ENCODE measurements around the gene CDK5RAP1.
"Not testable (repeated sequence)": the region's sequence is repeated elsewhere in the genome, so short reads cannot be mapped to it uniquely, and the experiment has no call there.

Gene CDK5RAP1

DNA sequence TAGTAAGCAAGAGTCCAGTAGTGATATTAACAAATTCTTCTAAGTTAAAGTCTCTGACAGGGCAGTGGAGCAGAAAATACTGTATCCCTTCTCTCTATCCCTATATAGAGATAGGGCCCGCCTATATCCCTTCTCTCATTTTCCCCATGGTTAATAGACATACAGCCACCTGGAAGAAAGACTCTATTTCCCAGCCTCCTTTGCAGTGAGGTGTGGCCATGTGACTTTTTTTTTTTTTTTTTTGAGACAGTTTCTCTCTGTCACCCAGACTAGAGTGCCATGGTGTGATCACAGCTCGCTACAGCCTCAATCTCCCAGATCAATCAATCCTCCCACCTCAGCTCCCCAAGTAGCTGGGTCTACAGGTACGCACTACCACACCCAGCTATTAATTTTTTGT, 16.7 kb upstream of the CDK5RAP1 start:
- DNase-seq: no peak

DNA sequence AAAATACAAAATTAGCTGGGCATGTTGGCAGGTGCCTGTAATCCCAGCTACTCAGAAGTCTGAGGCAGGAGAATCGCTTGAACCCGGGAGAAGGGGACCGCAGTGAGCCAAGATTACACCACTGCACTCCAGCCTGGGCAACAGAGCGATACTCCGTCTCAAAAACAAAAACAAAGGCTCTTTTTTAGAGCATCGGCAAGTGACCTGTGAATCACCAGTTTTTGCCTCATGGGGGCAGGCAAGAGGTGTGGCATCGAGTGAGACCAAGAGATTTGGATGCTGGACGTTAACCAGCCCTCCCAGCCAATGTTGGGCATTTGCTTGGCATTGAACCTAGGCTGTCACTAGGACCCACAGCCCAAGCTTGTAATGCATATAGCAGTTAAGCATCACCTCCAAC, 14.6 kb upstream of the CDK5RAP1 start:
- no peak for DNase-seq

DNA sequence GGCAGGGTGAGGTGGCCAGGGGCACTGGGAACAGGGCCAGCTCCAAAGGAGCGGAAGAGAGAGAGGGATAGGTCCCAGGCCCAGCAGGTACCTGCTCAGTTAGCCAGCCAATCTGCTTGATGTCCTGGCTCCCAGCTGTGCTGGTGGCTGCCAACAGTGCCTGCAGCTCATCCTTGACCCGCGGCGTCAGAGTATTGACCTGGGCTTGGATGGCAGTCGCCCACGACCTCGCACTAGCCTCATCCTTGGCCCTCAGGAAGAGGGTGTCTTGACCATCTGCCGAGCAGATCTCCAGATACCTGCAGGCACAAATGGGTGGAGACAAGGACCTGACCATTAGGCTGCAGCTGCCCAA, 11.1 kb upstream of the CDK5RAP1 start:
- DNase-seq: no peak

DNA sequence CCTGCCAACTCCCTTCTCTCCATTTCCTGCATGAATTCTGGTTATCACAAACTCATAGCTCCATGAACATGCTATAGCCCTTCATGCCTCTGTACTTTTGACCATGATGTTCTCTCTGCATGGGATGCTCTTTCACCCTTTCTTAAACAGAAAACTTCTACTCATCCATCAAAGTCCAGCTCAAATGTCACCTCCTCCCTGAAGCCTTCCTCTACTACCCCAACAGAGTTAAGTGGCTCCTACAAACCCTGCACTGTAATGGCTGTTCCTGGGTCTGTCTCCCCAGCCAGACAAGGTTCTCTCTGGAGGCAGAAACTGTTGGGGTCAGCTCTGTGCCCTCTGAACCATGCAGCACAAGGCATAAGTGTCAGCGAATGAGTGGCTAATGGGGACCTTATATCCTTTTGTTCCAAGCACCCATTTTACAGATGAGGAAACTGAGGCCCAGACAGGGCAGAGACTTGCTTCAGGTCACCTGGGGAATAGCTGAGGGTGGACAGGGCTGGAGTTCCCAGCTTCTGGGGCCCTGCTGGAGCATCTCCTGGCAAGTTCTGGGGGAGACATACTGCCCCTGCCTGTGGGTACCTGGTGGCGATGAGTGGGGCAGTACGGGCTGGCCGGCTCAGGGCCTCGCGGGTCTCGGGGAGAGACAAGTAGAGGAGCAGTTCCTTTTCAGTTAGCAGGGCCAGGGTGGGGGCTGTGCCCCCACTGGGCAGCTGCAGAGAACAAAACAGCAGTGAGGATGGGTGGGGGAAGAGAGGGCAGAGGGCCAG, 10.6 kb upstream of the CDK5RAP1 start:
- no peak for DNase-seq

DNA sequence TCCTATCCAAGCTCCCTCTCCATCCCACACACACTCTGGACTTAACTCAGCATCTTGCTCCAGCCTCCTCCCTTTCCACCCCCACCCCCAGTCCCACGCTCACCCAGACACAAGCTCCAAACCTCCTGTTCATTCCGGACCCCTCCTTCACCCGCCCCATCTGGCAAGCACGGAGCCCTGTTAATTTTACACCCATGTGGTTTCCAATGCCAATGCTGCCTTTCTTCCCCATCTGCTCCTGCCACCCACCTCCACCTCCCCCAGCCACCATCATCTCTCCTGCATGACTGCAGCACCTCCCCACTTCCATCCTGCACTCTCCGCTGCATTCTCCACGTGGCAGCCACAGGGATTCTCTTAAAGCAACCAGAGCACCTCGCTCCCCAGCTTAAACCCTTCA, 9.9 kb upstream of the CDK5RAP1 start:
- no peak for DNase-seq

DNA sequence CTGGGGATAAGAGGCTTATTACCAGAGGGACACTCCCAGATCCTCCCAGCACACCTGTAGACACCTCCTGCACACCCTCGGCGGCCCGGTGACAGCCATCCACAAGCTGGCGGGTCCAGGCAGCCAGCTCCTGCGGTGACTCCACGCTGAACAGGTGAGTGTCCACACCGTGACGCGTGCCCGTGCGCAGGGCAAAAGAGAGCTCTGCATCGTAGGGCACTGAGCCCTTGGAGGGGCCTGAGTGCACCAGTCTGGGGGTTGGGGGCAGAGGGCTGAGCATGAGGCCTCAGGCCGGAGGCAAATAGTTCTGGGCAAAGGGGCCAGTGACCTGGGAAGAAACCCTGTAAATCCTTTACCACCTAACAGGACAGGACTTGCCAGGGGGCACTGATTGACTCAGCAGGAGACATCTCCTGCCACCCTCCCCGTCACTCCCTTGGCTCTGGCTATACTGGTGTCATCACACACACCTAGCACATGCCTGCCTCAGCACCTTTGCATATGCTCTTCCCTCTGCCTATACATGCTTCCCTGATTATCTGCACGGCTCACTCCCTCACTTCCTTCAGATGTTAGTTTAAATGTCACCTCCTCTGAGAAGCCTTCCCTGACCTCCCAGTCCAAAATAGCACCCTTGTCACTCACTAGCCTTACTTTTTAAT, 8.9 kb upstream of the CDK5RAP1 start:
- DNase-seq: no peak

DNA sequence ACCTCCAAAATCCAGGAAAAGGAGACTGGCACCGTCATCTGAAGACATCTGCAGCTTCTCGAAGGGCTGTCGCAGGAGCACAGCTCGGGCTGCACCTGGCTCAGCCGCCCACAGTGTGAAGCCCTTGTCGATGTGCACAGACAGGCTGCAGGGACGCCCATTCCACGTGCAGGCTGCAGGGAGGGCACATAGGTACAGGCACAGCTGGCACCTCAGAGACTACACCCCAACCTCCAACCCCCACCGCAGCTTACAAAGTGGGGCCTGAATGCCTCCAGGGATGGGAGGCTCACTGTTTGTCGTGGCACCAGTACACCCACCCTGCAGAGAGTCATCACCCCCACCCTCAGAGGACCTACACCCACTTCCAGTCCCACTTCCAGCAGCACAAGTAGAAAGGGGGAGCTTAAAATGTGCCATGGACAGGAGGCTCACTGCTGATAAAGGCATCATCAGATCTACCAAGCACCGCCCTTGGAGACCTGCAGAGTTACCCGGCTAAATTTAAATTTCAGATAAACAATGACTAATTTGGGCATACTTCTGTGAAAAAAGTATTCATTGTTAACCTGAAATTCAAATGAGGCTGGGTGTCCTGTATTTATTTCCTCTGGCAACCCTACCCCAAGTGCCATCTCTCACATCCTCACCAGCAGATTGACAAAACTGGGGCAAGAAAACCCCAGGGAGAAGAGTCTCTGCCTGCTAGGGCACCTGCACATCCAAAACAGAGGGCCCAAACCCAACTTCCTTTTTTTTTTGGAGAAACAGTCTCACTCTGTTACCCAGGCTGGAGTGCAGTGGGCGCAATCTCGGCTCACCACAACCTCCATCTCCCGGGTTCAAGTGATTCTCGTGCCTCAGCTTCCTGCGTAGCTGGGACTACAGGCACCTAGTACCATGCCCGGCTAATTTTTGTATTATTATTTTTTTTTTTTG, 7.7 kb upstream of the CDK5RAP1 start:
- no peak for DNase-seq

DNA sequence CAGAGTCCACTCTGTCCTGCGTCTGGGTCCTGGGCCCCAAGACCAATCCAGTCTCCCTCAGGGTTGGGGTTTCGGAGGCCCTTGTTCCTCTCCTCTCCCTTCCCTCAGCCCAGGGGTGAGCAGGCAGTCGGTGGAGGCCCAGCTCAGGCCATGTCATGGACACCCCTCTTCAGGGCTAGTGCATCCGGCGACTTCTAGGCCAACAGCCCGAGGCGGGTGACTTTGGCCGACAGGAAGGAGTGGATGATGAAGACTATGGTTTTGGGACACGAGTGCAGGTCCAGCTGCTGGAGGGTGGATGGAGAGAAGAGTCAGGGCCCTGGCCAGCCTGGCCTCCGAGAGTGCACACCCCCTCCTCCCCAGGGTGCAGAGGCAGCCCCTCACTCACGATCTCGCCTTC, 7.0 kb upstream of the CDK5RAP1 start:
- no peak for DNase-seq

DNA sequence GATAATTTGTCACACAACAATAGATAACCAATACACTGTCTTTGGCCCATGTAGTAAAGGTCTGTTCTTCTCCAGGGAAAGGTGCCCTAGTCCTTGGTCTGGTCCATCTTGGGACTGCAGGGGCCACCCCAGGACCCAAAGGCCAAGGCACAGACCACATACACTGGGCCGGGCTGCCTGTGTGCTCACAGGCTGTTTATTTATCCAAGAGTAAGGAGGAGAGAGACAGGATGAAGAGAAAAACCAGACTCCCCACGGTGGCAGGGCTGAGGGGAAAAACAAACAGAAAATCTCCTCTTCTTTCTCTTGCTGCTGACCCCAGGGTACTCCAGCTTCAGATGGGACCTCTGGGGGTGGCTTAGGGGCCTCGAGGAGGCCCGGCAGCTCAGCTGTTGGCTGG, 6.5 kb upstream of the CDK5RAP1 start:
- no peak for DNase-seq

DNA sequence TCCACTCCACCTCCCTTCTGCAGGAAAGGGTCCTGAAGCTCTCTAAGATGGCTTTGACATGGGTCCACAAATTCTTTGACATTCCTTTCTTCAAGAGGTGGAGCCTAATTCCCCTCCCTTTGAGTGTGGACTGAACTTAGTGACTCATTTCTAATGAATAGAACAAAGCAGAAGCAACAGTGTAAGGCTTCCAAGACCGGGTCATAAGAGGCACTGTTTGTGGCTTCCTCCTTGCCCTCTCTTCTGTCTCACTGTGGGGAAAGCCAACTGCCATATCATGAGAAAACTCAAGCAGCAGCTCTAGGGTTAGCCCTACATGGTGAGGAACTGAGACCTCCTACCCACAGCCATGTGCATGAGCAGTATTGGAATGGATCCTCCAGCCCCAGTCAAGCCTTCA, 5.9 kb upstream of the CDK5RAP1 start:
- DNase-seq: no peak

DNA sequence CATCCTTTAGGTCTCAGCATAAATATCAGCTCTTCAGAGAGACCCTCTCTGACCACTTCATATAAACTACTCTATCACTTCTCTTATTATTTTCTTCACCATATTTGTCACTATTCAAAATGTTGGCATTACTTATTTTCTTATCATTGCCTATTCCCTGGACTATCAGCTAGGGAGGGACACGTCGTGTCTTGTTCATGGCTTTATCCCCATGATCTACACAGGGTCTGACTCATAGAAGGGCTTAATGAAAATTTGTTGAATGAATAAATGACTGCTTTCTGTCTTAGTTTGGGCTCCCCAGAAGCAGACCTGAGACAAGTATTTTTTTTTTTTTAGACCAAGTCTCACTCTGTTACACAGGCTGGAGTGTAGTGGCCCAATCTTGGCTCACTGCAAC, 3.0 kb upstream of the CDK5RAP1 start:
- no peak for DNase-seq

DNA sequence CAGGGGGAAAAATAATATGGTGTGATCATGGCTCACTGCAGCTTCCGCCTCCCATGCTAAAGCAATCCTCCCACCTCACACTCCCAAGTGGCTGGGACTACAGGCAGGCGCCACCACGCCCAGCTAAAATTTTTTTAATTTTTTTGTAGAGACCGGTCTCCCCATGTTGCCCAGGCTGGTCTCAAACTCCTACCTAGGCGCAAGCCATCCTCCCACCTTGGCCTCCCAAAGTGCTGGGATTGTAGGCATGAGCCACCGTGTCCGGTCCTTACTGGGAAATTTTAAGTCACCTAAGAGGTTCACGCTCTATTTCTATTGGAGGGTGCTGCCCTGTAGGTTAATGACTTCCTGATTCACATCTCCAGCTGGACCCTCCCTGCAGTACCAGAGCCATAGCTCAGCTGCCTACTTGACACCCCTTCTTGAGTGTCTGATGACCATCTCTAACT, 626 bp upstream of the CDK5RAP1 start:
- no peak for DNase-seq

DNA sequence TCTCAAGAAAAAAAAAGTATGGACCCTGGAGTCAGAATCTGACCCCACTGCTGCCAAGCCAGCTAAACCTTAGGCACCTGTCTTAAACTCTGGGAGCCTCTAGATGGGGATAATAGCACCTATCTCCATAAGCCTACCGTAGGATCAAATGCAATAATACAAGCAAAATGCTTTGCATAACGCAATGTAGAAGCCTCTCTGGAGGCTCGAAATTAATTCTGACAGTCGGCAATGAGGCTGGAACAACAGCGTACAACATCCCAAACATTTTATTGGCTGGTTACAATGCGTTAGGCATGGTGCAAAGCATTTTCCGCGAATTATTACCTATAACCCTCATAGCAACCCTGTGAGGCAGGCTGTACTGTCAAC, 521 bp downstream of the CDK5RAP1 start:
- DNase-seq: no peak

DNA sequence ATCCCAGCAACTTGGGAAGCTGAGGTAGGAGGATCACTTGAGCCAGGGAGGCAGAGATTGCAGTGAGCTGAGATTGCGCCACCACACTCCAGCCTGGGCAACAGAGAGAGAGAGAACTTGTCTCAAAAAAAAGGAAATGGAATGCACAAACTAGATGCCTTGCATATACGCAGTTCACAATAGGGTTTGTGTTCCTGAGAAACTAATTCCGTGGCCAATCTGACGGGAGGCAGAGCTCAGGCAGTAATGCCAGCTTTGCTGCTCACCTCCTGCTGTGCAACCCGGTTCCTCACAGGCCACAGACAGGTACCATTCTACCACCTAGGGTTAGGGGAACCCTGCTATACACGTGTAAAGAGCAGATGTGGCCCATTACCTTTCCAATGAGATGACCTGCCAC, 1.4 kb downstream of the CDK5RAP1 start:
- no peak for DNase-seq

DNA sequence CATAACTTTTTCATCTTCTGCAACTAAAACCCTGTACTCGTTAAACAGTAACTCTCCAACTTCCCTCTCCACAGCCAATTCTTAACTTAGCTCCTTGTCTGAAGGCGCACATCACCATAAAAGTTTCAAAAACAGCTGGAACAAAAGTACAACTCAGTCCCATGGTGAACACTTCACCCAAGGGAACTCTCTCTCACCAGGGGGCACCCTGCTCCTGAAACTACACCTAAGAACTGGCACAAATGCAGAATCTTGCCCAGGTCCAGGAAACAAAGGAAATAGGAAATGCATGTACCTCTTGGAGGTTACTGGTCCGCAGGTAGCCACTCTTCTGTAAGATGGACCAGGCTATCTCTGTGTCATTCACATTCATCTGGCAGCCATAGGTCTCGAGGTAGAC, 6.6 kb downstream of the CDK5RAP1 start:
- no peak for DNase-seq

DNA sequence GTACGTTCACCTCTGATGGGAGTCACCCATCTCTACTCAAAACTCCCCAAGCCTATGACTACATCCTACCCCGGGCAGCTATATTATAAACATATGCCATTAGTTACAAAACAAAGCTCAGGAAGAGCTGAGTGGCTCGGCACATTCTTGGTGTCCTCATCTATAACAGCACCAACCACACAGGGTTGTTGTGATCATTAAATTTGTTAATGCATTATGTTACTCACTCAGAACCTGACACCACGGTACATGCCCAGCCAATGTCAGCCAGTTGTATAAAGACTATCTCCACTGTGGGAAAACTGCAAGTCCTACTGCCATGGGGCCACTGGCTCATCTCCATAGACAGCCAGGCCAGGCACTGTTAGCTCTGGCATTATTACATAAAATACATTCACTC, 7.7 kb downstream of the CDK5RAP1 start:
- DNase-seq: no peak

DNA sequence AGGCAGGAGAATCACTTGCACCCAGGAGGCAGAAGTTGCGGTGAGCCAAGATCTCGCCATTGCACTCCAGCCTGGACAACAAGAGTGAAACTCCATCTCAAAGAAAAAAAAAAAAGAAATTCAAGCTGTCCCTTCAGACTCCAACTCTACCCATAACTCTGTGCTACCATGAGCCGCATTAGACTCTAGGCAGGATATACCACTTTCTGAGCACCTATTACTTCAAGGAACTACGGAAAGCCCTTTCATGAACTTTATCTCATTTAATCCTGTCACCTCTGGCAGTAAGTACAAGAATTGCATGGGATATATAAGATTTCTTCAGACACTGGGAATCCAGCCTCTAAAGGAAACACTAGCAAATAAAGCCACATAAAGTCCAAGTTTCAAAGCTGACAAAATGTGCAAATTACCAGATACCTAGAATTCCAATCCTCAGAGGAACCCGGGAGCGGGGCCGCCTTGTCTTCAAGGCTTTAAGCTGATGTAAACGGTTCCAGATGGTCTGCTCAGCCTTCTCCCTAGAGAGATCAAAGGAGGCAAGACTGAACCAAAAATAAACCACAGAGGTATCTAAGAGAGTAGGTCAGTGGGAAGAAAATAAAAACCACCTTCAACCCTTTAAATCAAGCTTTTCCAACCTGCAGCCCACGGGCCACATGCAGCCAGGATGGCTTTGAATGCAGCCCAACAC, 9.4 kb downstream of the CDK5RAP1 start:
- DNase-seq: no peak

DNA sequence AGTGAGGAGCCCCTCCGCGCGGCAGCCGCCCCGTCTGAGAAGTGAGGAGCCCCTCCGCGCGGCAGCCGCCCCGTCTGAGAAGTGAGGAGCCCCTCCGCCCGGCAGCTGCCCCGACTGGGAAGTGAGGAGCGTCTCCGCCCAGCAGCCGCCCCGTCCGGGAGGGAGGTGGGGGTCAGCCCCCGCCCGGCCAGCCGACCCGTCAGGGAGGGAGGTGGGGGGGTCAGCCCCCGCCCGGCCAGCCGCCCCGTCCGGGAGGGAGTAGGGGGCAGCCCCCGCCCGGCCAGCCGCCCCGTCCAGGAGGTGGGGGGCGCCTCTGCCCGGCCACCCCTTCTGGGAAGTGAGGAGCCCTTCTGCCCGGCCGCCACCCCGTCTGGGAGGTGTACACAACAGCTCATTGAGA, 12.0 kb downstream of the CDK5RAP1 start:
- DNase-seq: not testable (repeated sequence)

DNA sequence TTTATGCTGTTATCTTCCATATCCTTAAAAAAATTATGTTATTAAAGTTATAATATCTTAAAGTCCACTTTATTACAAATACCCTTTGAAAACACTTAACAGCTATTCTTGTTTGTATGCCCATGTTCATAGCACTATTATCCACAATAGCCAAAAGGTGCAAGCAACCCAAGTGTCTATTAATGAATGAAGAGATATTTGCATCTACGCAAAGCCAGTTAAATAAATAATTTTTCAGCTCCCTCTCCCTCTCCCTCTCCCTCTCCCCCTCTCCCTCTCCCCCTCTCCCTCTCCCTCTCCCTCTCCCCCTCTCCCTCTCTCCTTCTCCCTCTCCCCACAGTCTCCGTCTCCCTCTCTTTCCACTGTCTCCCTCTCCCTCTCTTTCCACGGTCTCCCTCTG, 13.1 kb downstream of the CDK5RAP1 start:
- DNase-seq: no peak

DNA sequence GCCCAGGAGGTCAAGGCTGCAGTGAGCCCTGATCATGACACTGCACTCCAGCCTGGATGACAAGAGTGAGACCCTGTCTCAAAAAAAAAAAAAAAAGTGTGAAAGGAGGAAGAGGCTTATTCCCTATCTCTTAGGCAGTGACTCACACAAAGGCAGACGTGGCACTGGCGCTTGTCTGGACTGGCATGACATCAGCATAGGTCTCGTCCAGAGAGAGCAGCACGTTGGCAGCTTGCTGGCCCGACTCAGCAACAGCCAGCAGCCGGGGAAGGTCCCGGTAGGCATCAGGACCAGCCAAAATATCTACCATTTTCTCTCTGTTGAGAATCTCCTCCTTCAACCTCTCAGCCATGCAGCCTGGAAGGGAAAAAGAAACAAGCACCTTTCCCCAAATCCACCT, 14.1 kb downstream of the CDK5RAP1 start:
- no peak for DNase-seq

DNA sequence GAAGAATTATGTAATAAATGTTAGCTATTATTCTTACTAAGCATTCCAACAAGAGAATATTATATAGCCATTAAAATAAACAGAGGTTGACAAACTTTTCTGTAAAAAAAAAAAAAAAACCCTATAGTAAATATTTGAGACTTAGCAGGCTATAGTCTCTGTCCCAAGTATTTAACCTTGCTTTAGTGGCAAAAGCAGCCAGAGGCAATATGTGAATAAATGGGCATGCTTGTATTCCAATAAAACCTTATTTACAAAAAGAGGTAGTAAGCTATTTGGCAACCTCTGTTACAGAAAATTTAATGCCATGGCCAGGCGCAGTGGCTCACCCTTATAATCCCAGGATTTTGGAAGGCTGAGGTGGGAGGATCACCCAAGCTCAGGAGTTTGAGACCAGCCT, 14.6 kb downstream of the CDK5RAP1 start:
- DNase-seq: no peak

DNA sequence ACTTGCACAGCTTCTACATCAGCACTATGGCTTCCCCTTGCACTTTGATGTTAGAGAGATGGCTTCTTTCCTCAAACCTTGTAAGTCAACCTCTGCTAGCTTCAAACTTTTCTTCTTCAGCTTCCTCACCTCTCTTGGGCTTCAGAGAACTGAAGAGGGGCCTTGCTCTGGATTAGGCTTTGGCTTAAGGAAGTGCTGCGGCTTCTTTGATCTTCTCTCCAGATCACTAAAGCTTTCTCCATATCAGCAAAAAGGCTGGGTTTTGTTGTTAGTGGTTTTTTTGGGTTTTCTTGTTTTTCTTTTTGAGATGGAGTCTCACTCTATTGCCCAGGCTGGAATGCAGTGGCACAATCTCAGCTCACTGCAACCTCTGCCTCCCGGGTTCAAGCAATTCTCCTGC, 24.0 kb downstream of the CDK5RAP1 start:
- DNase-seq: no peak

Data from stimulated activated CD4-positive, alpha-beta T cell treated with anti-CD3 and anti-CD28 coated beads, Interleukin-4, amount 100 ng/mL, for 1 hour (primary cell).